Fibroblast of skin of right quadriceps (primary cell): Measurements from ENCODE around the gene SOS1.
"Not testable (repeated sequence)": the region's sequence is repeated elsewhere in the genome, so short reads cannot be mapped to it uniquely, and the experiment has no call there.

Experiments used
- DNase-seq: peaks from one replicate; pipeline ENCODE4 v3.0.0-alpha.2; 2013

SOS1 gene

DNA sequence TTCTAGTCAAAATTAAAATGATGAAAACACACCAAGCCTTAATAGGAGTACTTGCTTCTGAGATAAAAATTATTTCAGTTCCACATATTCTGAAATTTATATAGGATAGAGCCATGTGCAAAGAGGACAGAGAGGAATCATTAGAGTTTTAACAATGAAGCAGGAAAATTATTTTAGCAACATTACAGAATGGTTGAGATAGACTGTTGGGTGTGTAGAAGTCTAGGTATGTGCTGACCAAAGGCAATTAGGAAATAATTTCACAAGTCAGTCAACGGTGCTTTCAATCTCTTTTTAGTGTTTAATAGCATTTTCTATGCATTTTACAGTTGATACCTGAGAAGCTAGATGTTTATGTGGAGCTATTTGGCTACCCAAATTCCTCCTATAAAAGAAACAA, 25.2 kb downstream of the SOS1 start:
- no peak for DNase-seq

- DNase-seq: peak; percentile 40
Measured at GRCh38 chr2:39094717-39095363, 26.0 kb downstream of the SOS1 start.

GRCh38 chr2:39093218-39093898, 27.5 kb downstream of the SOS1 start:
- DNase-seq: no peak

DNA sequence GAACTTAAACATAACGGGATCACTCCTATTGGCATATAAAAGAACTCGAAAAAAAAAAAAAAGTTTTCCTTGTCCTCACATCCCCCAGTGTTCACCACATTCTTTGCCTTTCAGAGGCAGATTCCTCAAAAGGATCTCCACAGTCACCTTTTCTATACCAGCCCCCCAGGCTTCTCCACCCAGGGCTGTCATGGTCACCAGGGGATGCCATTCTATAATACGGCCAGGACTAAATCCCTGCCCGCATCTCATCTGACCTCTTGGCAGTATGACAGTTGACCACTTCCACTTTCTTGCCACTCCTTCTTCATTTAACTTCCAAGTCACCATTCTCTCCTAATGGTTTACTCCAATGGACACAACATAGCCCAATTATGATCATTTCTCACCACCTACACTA, 29.3 kb downstream of the SOS1 start:
- no peak for DNase-seq

DNA sequence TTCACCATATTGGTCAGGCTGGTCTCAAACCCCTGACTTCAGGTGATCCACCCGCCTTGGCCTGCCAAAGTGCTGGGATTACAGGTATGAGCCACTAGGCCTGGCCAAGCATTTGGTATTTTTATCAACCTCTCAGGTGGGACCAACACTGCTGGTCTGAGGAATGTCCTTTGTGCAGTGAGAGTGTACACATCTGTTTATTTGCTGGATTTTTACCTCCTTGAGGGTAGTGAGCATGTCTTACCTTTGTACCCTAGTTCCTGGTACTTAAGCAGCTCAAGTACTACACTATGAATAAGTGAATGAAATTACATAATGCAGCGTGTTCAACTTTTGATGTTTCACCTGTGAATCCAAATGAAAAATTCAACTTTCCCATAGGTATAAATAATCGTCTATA, 29.8 kb downstream of the SOS1 start:
- DNase-seq: no peak

DNA sequence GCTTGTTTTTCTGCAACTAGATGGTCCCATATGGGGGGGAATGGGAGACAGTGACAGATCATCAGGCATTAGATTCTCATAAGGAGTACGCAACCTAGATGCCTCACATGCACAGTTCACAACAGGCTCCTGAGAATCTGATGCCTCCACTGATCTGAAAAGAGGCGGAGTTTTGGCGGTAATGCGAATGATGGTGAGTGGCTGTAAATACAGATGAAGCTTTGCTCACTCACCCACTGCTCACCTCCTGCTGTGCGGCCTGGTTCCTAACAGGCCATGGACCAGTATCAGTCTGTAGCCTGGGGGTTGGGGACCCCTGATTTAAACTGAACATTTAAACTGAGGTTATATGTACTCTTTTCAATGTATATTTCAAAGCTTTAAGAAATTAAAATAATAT, 40.7 kb downstream of the SOS1 start:
- DNase-seq: no peak

- DNase-seq: no peak
Measured at GRCh38 chr2:39069890-39070465, 50.9 kb downstream of the SOS1 start.

DNA sequence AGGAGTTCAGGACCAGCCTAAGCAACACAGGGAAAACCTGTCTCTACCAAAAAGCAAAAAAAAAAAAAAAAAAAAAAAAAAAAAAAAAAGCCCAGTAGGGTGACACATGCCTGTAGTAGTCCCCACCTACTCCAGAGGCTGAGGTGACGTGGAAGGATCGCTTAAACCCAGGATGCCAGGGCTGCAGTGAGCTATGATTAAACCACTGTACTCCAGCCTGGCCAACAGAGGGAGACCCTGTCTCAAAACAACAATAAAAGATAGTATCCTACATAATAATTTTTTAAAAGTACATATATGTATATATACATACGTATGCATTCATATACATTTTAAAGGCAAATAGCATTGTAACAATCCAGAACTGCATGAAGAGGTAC, 51.7 kb downstream of the SOS1 start:
- peak; percentile 11 for DNase-seq

GRCh38 chr2:39068299-39069135, 52.3 kb downstream of the SOS1 start:
- no peak for DNase-seq

GRCh38 chr2:39065616-39066015, 55.2 kb downstream of the SOS1 start:
- DNase-seq: no peak

GRCh38 chr2:39062320-39062719, 58.5 kb downstream of the SOS1 start:
- DNase-seq: no peak

DNA sequence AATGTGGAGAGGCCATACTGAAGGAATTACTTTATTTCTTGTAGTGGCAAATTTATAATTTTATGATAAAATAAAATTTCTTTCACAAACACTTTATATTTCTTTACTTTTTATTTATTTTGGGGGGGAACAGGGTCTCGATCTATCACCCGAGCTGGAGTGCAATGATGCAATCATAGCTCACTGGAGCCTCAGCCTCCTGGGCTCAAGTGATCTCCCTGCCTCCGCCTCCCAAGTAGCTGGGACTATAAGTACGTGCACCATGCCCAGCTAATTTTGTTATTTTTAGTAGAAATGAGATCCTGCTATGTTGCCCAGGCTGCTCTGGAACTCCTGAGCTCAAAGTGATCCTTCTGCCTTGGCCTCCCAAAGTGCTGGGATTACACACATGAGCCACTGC, 59.6 kb downstream of the SOS1 start:
- DNase-seq: no peak

DNA sequence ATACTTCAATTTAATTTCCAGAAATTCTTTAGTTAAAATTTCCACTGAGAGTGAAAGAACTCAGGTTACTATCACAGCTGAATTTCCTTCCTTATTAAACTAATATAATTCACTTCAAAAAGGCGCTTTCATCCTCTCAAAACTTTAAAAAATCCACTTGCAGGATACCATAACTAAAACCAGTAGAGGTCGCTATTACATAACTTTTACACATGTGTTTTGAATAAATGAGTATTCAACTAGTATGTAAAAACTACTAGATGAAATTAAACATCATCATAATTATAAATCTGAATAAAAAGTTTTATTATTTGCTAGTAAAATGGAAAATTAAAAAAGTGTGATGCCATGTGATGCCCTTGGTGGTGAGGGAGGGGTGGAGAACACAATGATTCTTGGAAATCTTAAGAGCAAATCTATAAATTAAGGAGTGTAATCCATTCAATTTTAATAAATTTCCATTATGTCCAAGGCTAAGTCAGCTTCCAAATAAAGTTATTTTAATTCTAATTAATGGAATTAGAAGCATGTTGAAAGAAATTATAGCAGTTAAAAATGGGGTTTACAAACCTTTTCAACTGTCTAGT, 61.4 kb downstream of the SOS1 start:
- DNase-seq: peak; percentile 46

GRCh38 chr2:39058101-39058500, 62.8 kb downstream of the SOS1 start:
- DNase-seq: no peak

GRCh38 chr2:39052665-39053064, 68.2 kb downstream of the SOS1 start:
- not testable (repeated sequence) for DNase-seq

- DNase-seq: peak; percentile 28
Measured at GRCh38 chr2:39050109-39050508, 70.7 kb downstream of the SOS1 start.

- DNase-seq: no peak
Measured at GRCh38 chr2:39039072-39039471, 81.8 kb downstream of the SOS1 start.

DNA sequence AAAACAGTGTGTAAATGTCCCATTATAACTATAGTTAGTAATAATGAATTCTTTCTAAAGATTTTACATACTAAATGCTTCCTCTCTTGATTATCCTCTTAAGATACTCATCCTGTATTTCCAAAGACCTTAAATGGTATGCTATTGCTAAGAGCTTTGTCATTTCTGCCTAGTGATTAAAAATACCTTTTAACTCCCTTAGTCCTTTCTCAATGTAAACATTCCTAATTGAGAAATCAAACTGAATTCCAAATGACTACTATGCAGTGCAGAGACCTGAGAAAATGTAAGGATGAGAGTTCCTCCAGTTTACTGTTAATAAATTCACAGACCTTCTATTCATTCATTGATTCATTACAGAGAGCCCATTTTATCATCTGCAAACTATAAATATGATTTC, 86.9 kb downstream of the SOS1 start:
- peak; percentile 70 for DNase-seq

GRCh38 chr2:39027421-39027820, 93.4 kb downstream of the SOS1 start:
- DNase-seq: no peak

DNA sequence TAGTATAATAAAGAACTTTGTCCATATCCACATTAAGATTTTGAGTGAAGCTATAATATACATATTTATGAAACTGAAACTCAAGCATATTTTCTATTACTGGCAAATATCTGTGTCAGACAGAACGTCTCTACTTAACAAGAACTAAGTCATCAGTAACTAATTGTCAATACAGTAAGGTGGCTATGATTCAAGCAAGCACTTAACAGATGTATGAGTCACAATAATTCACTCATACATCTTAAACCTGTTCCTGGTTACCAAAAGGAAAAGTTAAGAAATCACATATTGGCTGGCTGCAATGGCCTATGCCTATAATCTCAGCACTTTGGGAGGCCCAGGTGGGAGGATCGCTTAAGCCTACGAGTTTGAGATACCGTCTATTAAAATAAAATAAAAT, 96.0 kb downstream of the SOS1 start:
- DNase-seq: peak; percentile 28

- no peak for DNase-seq
Measured at GRCh38 chr2:39023649-39024048, 97.2 kb downstream of the SOS1 start.

- no peak for DNase-seq
Measured at GRCh38 chr2:39022642-39023235, 98.1 kb downstream of the SOS1 start.

GRCh38 chr2:39020383-39020782, 100.5 kb downstream of the SOS1 start:
- DNase-seq: no peak
